ENCODE data around the gene SLC22A23.

The SLC22A23 gene

GRCh38 chr6:3304500-3305215 is 152.2 kb downstream of the SLC22A23 start:
- no peak for DNase-seq (ENCODE audit: low read depth in 1 of 2, low spot score in 1 of 2)

GRCh38 chr6:3303795-3304411 is 152.9 kb downstream of the SLC22A23 start:
- no peak for DNase-seq (ENCODE audit: low read depth in 1 of 2, low spot score in 1 of 2)

- no peak for DNase-seq (ENCODE audit: low read depth in 1 of 2, low spot score in 1 of 2)
Measured at GRCh38 chr6:3301506-3301905, 155.3 kb downstream of the SLC22A23 start.

GRCh38 chr6:3299221-3299620 is 157.6 kb downstream of the SLC22A23 start:
- no peak for DNase-seq (ENCODE audit: low read depth in 1 of 2, low spot score in 1 of 2)

GRCh38 chr6:3297909-3298308 is 158.9 kb downstream of the SLC22A23 start:
- DNase-seq (ENCODE audit: low read depth in 1 of 2, low spot score in 1 of 2): no peak

- no peak for DNase-seq (ENCODE audit: low read depth in 1 of 2, low spot score in 1 of 2)
Measured at GRCh38 chr6:3297006-3297405, 159.8 kb downstream of the SLC22A23 start.

- DNase-seq (ENCODE audit: low read depth in 1 of 2, low spot score in 1 of 2): no peak
Measured at GRCh38 chr6:3296537-3296936, 160.3 kb downstream of the SLC22A23 start.

- no peak for DNase-seq (ENCODE audit: low read depth in 1 of 2, low spot score in 1 of 2)
Measured at GRCh38 chr6:3296078-3296477, 160.8 kb downstream of the SLC22A23 start.

GRCh38 chr6:3294921-3295871 is 161.7 kb downstream of the SLC22A23 start:
- no peak for DNase-seq (ENCODE audit: low read depth in 1 of 2, low spot score in 1 of 2)

GRCh38 chr6:3294396-3294795 is 162.5 kb downstream of the SLC22A23 start:
- DNase-seq (ENCODE audit: low read depth in 1 of 2, low spot score in 1 of 2): no peak

- no peak for DNase-seq (ENCODE audit: low read depth in 1 of 2, low spot score in 1 of 2)
Measured at GRCh38 chr6:3293271-3294155, 163.3 kb downstream of the SLC22A23 start.

- no peak for DNase-seq (ENCODE audit: low read depth in 1 of 2, low spot score in 1 of 2)
Measured at GRCh38 chr6:3292431-3293197, 164.2 kb downstream of the SLC22A23 start.

- DNase-seq (ENCODE audit: low read depth in 1 of 2, low spot score in 1 of 2): no peak
Measured at GRCh38 chr6:3291987-3292386, 164.9 kb downstream of the SLC22A23 start.

GRCh38 chr6:3291346-3291745 is 165.5 kb downstream of the SLC22A23 start:
- no peak for DNase-seq (ENCODE audit: low read depth in 1 of 2, low spot score in 1 of 2)

GRCh38 chr6:3290931-3291211 is 166.0 kb downstream of the SLC22A23 start:
- DNase-seq (ENCODE audit: low read depth in 1 of 2, low spot score in 1 of 2): no peak

- no peak for DNase-seq (ENCODE audit: low read depth in 1 of 2, low spot score in 1 of 2)
Measured at GRCh38 chr6:3290149-3290930, 166.5 kb downstream of the SLC22A23 start.

GRCh38 chr6:3289664-3290055 is 167.2 kb downstream of the SLC22A23 start:
- DNase-seq (ENCODE audit: low read depth in 1 of 2, low spot score in 1 of 2): no peak

- no peak for DNase-seq (ENCODE audit: low read depth in 1 of 2, low spot score in 1 of 2)
Measured at GRCh38 chr6:3288711-3289663, 167.9 kb downstream of the SLC22A23 start.
